HG02610 (cell line): ENCODE results near the gene SLC35A5.

ENCODE experiments used
- ATAC-seq: cut with Tn5 transposase; IDR thresholded peaks from one replicate; pipeline ENCODE4 v1.9.1; 2021; ENCODE audit warnings: mild to moderate bottlenecking, moderate library complexity; ENCODE audit not compliant: unreplicated experiment

Gene SLC35A5

GRCh38 chr3:112569265-112569664 lies 7.4 kb downstream of the SLC35A5 start:
- ATAC-seq, result no peak

DNA sequence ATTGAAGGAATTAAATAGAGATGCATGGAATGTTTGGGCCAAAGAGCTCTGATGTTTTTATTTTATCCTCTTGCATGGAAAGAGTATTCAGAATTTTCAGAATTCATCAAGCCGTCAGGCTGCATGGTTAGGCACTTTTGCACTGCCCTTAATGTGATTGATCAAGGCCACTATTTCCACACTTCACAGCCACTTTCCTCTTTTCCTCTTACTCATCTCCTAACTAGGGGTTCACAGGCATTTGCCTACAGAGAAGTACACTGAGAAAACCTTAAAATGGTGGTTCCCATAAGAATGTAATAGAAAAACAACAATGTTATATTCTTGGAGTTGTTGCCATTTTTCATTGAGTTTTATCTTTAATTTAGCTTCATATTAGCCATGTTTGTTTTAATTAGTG lies 10.9 kb downstream of the SLC35A5 start:
- ATAC-seq, result no peak

- no peak for ATAC-seq
Measured at GRCh38 chr3:112579232-112579631, 17.4 kb downstream of the SLC35A5 start.

DNA sequence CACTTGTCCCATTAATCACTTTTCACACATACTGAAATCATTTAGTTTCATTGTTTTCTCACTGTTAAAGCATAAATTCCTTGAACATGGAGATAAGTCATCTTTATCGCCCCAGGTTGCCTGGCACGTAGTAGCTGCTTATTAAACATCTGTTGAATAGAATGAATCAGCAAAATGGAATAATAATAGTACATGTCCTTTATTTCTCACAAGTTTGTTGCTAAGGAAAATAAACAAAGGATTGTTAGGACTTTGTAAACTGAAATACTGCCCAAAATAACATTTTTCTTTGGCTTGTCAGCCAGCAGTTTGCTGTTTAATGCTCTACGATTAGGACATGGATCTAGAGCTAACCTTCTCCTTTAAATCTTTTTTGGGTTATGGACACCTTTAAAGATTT lies 17.9 kb downstream of the SLC35A5 start:
- no peak for ATAC-seq

DNA sequence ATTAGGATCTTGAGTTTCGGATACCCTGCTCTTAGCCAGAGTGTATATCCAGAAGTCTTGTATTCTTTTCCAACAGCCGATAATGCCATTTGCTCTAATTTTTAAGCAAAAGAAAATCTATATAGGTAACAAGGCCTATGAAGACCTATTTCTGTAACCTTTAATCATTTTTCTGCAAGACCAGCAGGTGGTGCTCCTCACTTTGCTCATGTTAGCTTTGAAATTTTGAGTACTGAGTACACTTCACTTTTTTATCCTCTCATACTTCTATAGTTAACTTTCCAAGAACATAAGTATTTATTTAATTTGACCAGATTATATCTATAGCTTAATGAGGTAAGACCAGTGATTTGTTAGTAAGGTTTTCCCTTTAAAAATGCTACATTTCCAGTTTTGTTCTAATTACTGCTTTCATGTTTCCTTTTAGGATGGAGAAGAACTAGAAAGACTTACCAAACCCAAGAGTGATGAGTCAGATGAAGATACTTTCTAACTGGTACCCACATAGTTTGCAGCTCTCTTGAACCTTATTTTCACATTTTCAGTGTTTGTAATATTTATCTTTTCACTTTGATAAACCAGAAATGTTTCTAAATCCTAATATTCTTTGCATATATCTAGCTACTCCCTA lies 20.5 kb downstream of the SLC35A5 start:
- no peak for ATAC-seq

- ATAC-seq, result no peak
Measured at GRCh38 chr3:112583105-112583504, 21.3 kb downstream of the SLC35A5 start.

DNA sequence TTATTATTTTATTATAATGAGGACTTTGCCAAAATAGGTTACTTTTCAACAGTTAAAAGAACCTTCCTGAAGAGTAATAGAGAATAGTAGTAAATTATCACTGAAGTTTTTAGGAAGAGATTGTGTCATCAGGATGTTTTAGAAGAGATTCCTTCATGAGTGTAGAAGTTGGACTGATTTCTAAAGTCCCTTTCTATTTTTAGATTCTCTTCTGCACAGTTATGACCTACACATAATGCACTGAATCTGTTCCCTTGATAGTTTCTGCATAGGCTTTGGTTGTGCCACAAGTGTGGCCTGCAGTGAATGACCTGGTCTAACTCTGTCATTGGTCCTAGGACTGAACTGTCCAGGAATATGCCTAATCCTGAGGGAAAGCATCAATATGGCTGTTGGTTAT lies 23.9 kb downstream of the SLC35A5 start:
- ATAC-seq, result no peak

GRCh38 chr3:112587336-112587735 lies 25.5 kb downstream of the SLC35A5 start:
- no peak for ATAC-seq

- no peak for ATAC-seq
Measured at GRCh38 chr3:112593258-112593657, 31.4 kb downstream of the SLC35A5 start.

GRCh38 chr3:112594856-112595255 lies 33.0 kb downstream of the SLC35A5 start:
- ATAC-seq, result no peak

GRCh38 chr3:112597945-112598344 lies 36.1 kb downstream of the SLC35A5 start:
- ATAC-seq, result no peak

DNA sequence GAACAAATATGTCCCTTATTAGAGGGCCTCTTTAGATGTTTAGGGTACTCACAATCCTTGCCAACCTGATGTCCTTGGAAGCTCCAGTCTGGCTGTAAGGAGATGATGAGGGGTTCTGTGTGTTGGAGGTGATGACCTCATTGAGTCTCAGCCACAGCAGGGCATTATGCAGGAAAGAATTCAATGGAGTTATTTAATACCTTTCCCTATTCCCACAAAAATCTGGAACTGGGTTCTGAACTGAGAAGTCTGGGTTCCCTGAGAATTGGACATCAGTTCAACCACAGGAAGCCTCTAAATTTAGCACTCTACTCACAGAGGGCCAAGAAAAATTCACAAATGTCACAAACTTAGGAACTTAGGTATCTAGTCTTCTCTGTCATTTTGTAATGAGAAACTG lies 36.9 kb downstream of the SLC35A5 start:
- no peak for ATAC-seq

GRCh38 chr3:112602217-112602838 lies 40.5 kb downstream of the SLC35A5 start:
- ATAC-seq, result peak; percentile 85

DNA sequence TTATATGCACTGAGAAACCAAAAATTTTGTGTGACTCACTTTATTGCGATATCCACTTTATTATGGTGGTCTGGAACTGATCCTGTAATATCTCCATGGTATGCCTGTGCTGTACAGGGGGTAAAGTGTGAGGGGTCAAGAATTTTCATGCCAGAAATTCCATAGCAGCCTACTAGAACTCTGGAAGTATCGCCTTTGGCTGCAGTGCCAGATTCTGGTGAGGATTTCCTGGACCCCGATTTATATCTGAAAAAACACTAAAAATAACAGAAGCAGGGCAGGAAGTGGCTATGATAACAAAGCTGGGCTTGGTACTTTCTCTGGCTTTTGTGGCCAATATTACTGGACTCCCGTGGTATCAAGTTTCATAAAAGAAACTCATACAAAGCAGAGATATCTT lies 42.7 kb downstream of the SLC35A5 start:
- ATAC-seq, result no peak

DNA sequence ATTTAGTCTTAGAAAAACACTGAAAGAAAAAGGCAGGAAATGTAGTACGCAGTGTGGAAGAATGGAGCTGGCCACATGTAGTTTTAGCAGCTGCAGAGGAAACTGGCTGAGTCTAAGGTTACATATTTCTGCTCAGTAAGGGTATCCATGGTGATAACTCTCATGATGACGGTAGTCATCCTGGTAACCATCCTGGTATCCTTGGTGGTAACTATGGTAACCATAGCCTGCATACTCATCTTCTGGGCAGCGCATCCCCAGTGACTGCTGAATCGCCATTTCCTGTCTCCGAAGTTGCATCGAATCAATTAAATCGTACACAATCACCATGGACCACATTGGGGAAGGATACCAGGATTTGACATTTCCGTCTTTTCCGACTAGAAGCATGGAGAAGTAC lies 43.4 kb downstream of the SLC35A5 start:
- no peak for ATAC-seq

GRCh38 chr3:112606098-112606497 lies 44.3 kb downstream of the SLC35A5 start:
- ATAC-seq, result no peak

- no peak for ATAC-seq
Measured at GRCh38 chr3:112607863-112608262, 46.0 kb downstream of the SLC35A5 start.

GRCh38 chr3:112610121-112610520 lies 48.3 kb downstream of the SLC35A5 start:
- ATAC-seq, result no peak

- no peak for ATAC-seq
Measured at GRCh38 chr3:112611752-112612515, 50.1 kb downstream of the SLC35A5 start.

DNA sequence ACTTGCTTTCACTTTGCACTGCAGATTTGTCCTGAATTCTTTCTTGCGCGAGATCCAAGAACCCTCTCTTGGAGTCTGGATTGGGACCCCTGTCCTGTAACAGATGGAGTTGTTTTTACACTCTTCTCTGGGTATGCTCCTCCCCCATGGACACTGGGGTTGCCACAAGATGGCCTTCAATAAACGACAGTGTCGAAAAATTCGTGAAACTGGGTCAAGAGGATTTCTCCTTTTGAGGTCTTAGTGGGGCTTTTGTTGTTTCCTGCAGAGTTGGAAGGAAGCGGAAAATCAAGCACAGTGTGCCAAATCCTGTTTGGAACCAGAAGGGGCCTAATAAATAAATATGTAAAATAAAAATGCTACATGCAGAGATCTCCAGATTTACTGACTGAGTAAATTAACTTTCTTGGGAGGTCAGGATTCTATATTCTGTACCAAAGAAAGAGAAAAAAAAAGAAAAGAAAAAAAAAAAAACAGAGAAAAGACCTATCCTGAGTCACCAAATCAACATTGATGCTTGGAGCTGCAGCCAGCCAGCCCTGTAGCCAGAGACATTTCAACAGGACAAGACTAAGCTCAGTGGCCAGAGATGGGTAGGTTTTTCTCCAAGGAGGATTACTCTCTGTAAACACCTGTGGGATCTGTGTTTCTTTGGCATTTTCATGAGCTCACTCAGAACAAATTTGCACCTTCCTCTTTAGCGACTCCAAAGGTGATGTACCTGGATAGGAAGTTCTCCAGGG lies 54.3 kb downstream of the SLC35A5 start:
- no peak for ATAC-seq

DNA sequence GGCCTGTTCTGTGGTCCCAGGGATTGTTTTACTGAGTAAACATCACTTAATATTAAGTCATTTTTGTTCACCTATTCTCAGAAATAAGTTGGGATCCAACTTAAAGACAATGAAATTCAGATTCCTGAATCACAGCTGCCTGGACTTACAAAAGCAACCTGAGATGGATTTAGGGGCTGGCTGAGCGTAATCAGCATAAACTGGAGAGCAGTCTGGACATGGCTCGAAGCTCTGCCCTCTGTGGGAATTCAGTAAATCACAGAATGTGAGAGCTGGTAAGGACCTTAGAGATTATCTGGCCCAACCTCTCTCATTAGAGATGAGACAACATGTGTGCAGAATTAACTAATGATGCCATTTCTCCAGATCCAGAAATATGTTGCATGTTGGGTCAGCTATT lies 55.4 kb downstream of the SLC35A5 start:
- no peak for ATAC-seq

DNA sequence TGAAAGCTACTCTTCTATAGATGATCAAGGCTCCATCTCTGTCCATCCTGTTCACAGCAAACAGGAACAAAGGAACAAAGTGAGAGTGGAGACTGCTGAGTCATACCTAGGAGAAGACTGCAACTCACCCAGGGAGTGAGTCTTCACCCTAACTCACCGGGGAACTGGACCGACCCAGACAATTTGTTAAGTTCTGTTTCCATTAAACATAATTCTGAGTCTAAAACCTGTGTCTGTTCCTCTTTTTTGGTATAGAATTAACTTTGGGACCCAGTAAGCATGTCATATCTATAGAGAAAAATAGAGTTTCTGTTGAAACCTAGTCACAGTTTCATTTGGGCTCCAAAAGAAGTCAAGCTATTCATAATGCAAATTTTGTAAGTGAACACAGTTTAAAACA lies 57.5 kb downstream of the SLC35A5 start:
- peak; percentile 79 for ATAC-seq
